Endothelial cell (in vitro differentiated cells): ENCODE data around the gene ALCAM. TPM values are rescaled to one million over a fixed set of nuclear protein-coding genes. Genes with fewer than 3 reads are reported as not detected.
A peak's percentile ranks its signal among the peaks of the same experiment; 100 is the strongest.

ENCODE experiments used
- DNase-seq: peaks from one replicate; pipeline ENCODE4 v3.0.0; 2021; ENCODE audit warnings: low spot score
- H3K27ac Mint-ChIP-seq: one replicate; pipeline ENCODE4 v1.8.0; 2021; ENCODE audit warnings: mixed read lengths, inconsistent platforms; ENCODE audit not compliant: unreplicated experiment
- H3K27me3 Mint-ChIP-seq: one replicate; pipeline ENCODE4 v1.8.0; 2021; ENCODE audit warnings: mild to moderate bottlenecking, moderate library complexity, mixed read lengths, inconsistent platforms; ENCODE audit not compliant: unreplicated experiment
- H3K36me3 Mint-ChIP-seq: one replicate; pipeline ENCODE4 v1.8.0; 2021; ENCODE audit warnings: mild to moderate bottlenecking, low read depth, mixed read lengths, inconsistent platforms; ENCODE audit not compliant: unreplicated experiment
- H3K4me1 Mint-ChIP-seq: one replicate; pipeline ENCODE4 v1.8.0; 2021; ENCODE audit warnings: mild to moderate bottlenecking, mixed read lengths, inconsistent platforms; ENCODE audit not compliant: unreplicated experiment
- H3K4me3 Mint-ChIP-seq: one replicate; pipeline ENCODE4 v1.8.0; 2021; ENCODE audit warnings: mild to moderate bottlenecking, mixed read lengths, inconsistent platforms; ENCODE audit not compliant: unreplicated experiment
- H3K9me3 Mint-ChIP-seq: one replicate; pipeline ENCODE4 v1.8.0; 2021; ENCODE audit warnings: mixed read lengths, inconsistent platforms; ENCODE audit not compliant: unreplicated experiment
- total RNA-seq: library from RNA; stranded (reverse); fragmentation: NEBNext Ultra II Directional; extraction: Animal tissue kit (Norgen Biotek cat#: 25700); gene quantifications from one replicate; pipeline ENCODE4 v1.2.1, GENCODE V29; 2021; ENCODE audit not compliant: unreplicated experiment
- TF ChIP-seq, protein P1 (sequence below): fragments of 200-600 bp; sonication (generic); IDR thresholded peaks from one replicate; pipeline ENCODE4 v1.5.0; 2021; ENCODE audit warnings: antibody characterized with exemption; ENCODE audit not compliant: unreplicated experiment

Gene ALCAM
- total RNA-seq, 1 donor from 2014 or later: 14.0 TPM

DNA sequence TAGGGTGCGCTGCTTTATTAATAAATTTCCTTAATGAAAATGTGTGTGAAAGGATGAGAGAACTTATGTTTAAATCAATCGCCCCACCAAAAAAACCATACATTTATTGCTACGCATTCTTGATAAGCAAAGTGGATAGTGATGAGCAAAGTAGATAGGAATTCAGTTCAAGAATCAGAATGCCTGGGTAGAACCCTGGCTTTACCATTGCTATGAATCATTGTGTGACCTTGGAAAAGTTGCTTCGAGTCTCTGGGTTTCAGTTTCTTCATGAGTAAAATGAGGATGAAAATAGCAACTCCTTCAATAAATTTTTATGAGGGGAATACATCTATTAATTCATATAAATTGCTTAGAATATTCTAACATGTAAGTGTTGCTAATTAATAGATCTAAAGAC is 2.6 kb upstream of the ALCAM start:
- no peaks in the 10 kb centered on the region for H3K36me3 Mint-ChIP-seq
- H3K9me3 Mint-ChIP-seq: no peaks in the 10 kb centered on the region
- peaks cover 18% of the 10 kb centered on the region for H3K4me1 Mint-ChIP-seq
- peaks cover 14% of the 10 kb centered on the region for H3K27me3 Mint-ChIP-seq
- no peak overlapping the region for H3K27ac Mint-ChIP-seq
- no peak overlapping the region for H3K4me3 Mint-ChIP-seq
- no peak for DNase-seq
- TF ChIP-seq, protein P1, sequence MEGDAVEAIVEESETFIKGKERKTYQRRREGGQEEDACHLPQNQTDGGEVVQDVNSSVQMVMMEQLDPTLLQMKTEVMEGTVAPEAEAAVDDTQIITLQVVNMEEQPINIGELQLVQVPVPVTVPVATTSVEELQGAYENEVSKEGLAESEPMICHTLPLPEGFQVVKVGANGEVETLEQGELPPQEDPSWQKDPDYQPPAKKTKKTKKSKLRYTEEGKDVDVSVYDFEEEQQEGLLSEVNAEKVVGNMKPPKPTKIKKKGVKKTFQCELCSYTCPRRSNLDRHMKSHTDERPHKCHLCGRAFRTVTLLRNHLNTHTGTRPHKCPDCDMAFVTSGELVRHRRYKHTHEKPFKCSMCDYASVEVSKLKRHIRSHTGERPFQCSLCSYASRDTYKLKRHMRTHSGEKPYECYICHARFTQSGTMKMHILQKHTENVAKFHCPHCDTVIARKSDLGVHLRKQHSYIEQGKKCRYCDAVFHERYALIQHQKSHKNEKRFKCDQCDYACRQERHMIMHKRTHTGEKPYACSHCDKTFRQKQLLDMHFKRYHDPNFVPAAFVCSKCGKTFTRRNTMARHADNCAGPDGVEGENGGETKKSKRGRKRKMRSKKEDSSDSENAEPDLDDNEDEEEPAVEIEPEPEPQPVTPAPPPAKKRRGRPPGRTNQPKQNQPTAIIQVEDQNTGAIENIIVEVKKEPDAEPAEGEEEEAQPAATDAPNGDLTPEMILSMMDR: no peak

DNA sequence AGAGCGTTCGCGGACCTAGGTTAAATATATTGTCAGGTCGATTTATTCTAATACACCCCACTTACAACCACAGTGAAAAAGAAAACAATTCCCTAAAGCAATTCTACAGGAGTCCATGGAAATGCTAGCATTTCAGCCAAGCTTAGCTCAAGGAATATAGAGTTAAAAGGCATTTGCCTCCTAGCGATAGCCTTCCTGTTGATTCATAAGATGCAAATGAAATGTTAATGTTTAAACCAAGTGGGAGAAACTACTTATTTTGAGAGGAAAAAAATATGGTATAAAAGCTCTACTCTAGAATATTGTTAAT is 1.7 kb upstream of the ALCAM start:
- no peaks in the 10 kb centered on the region for H3K36me3 Mint-ChIP-seq
- peaks cover 20% of the 10 kb centered on the region for H3K4me1 Mint-ChIP-seq
- TF ChIP-seq, protein P1: no peak
- H3K4me3 Mint-ChIP-seq: peak overlapping the region; percentile 92
- H3K9me3 Mint-ChIP-seq: no peaks in the 10 kb centered on the region
- no peak overlapping the region for H3K27ac Mint-ChIP-seq
- no peak for DNase-seq
- peaks cover 20% of the 10 kb centered on the region for H3K27me3 Mint-ChIP-seq

GRCh38 chr3:105365391-105366325 is 1.1 kb upstream of the ALCAM start:
- Mint-ChIP-seq H3K36me3 (no peaks in the 10 kb centered on the region), H3K4me3 (peak overlapping the region; percentile 92), H3K9me3 (no peaks in the 10 kb centered on the region), H3K27ac (peak overlapping the region; percentile 68), H3K4me1 (peaks cover 20% of the 10 kb centered on the region), H3K27me3 (peaks cover 20% of the 10 kb centered on the region)
- TF ChIP-seq, protein P1: no peak
- no peak for DNase-seq

DNA sequence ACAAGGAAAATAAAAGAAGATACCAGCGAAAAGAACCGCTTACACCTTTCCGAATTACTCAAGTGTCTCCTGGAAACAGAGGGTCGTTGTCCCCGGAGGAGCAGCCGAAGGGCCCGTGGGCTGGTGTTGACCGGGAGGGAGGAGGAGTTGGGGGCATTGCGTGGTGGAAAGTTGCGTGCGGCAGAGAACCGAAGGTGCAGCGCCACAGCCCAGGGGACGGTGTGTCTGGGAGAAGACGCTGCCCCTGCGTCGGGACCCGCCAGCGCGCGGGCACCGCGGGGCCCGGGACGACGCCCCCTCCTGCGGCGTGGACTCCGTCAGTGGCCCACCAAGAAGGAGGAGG is 325 bp downstream of the ALCAM start:
- DNase-seq: peak; percentile 36
- Mint-ChIP-seq H3K4me1 (peaks cover 20% of the 10 kb centered on the region), H3K4me3 (peak overlapping the region; percentile 92), H3K36me3 (no peaks in the 10 kb centered on the region), H3K27me3 (peaks cover 20% of the 10 kb centered on the region), H3K27ac (no peak overlapping the region), H3K9me3 (no peaks in the 10 kb centered on the region)
- TF ChIP-seq, protein P1: no peak

- Mint-ChIP-seq H3K27me3 (peaks cover 20% of the 10 kb centered on the region), H3K4me1 (peaks cover 20% of the 10 kb centered on the region)
Observed at GRCh38 chr3:105367406-105368213, 901 bp downstream of the ALCAM start.

More at GRCh38 chr3:105367406-105368213, 901 bp downstream of the ALCAM start:
- peak overlapping the region; percentile 85 for H3K27ac Mint-ChIP-seq
- H3K9me3 Mint-ChIP-seq: no peaks in the 10 kb centered on the region
- TF ChIP-seq, protein P1: no peak
- H3K36me3 Mint-ChIP-seq: no peaks in the 10 kb centered on the region
- peak overlapping the region; percentile 96 for H3K4me3 Mint-ChIP-seq
- peak; percentile 39 for DNase-seq
